K562 (cell line): Measurements from ENCODE around the gene RAB7A. TPM values are rescaled to one million over a fixed set of nuclear protein-coding genes. Genes with fewer than 3 reads are reported as not detected.
A peak's percentile ranks its signal among the peaks of the same experiment; 100 is the strongest.

Experiments
- ATF1 ChIP-seq, 2 experiments: fragments of 450-650 bp in 1 of 2; IDR thresholded peaks; 2 replicates each; pipeline ENCODE4 v1.6.1; 2016; ENCODE audit warnings: missing compliant biosample characterization in 1 of 2, missing genetic modification characterization in 1 of 2
- ATF4 ChIP-seq: fragments of 450-650 bp; formaldehyde crosslinking; IDR thresholded peaks from 2 replicates; pipeline ENCODE4 v1.4.0; 2022; ENCODE audit warnings: mild to moderate bottlenecking, moderate library complexity
- CCNT2 ChIP-seq: IDR thresholded peaks from 2 replicates; pipeline ENCODE4 v1.6.1; 2011; ENCODE audit warnings: borderline replicate concordance, low read depth, mild to moderate bottlenecking, moderate library complexity, mixed read lengths, low read length; ENCODE audit not compliant: insufficient read length; ENCODE audit errors: extremely low read depth
- DNMT1 ChIP-seq: fragments of 450-650 bp; IDR thresholded peaks from 2 replicates; pipeline ENCODE4 v1.6.1; 2016; ENCODE audit warnings: antibody characterized with exemption, mild to moderate bottlenecking
- ID3 ChIP-seq, 2 experiments: fragments of 250-450 bp in 1 of 2; fragments of 450-650 bp in 1 of 2; sonication (Bioruptor Pico) in 1 of 2; IDR thresholded peaks; 2 replicates each; pipeline versions ENCODE4 v1.6.1 to v1.8.0; 2016 to 2021; ENCODE audit warnings: mild to moderate bottlenecking in 2 of 2, moderate library complexity in 2 of 2, missing compliant biosample characterization in 1 of 2, missing genetic modification characterization in 1 of 2
- KLF10 ChIP-seq: fragments of 250-450 bp; sonication (Bioruptor Pico); IDR thresholded peaks from 2 replicates; pipeline ENCODE4 v1.6.1; 2021; ENCODE audit warnings: matching md5 sums
- LARP7 ChIP-seq: fragments of 450-650 bp; IDR thresholded peaks from 2 replicates; pipeline ENCODE4 v1.6.1; 2016
- OTX1 ChIP-seq: fragments of 450-650 bp; formaldehyde crosslinking; IDR thresholded peaks from 2 replicates; pipeline ENCODE4 v1.4.0; 2022; ENCODE audit warnings: mild to moderate bottlenecking
- POLR3A ChIP-seq: IDR thresholded peaks from 2 replicates; pipeline ENCODE4 v1.6.1; 2011; ENCODE audit warnings: borderline replicate concordance, mild to moderate bottlenecking, moderate library complexity; ENCODE audit not compliant: insufficient read length, insufficient read depth; ENCODE audit errors: extremely low read depth
- RFX7 ChIP-seq: fragments of 250-450 bp; sonication (Bioruptor Pico); IDR thresholded peaks from 2 replicates; pipeline ENCODE4 v1.5.1; 2021; ENCODE audit warnings: mild to moderate bottlenecking
- TAL1 ChIP-seq: fragments of 450-650 bp; IDR thresholded peaks from 2 replicates; pipeline ENCODE4 v1.6.1; 2016; ENCODE audit warnings: mild to moderate bottlenecking
- THAP12 ChIP-seq: fragments of 250-450 bp; sonication (Bioruptor Pico); IDR thresholded peaks from 2 replicates; pipeline ENCODE4 v1.9.0; 2021; ENCODE audit warnings: mild to moderate bottlenecking, inconsistent platforms
- ZBTB7A ChIP-seq: IDR thresholded peaks from 2 replicates; pipeline ENCODE4 v1.6.1; 2011; ENCODE audit warnings: low read depth, mild to moderate bottlenecking, low read length, moderate library complexity, borderline replicate concordance; ENCODE audit not compliant: control insufficient read depth
- ZBTB9 ChIP-seq: fragments of 450-650 bp; formaldehyde crosslinking; IDR thresholded peaks from 2 replicates; pipeline ENCODE4 v1.4.0; 2020; ENCODE audit warnings: mild to moderate bottlenecking, moderate library complexity
- ZFP30 ChIP-seq: fragments of 250-450 bp; sonication (Bioruptor Pico); IDR thresholded peaks from 2 replicates; pipeline ENCODE4 v1.8.0; 2022; ENCODE audit warnings: moderate library complexity, mild to moderate bottlenecking, inconsistent platforms, borderline replicate concordance
- ZNF134 ChIP-seq: fragments of 250-450 bp; sonication (Bioruptor Pico); conservative IDR thresholded peaks from 2 replicates; pipeline ENCODE4 v1.4.0; 2020
- ZNF282 ChIP-seq: sonication (generic); formaldehyde crosslinking; IDR thresholded peaks from 2 replicates; pipeline ENCODE4 v1.8.1; 2023; ENCODE audit warnings: missing genetic modification reagents
- ZNF436 ChIP-seq: fragments of 250-450, 450-650 bp; sonication (Bioruptor Pico); formaldehyde crosslinking; IDR thresholded peaks from 2 replicates; pipeline ENCODE4 v1.7.0; 2020; ENCODE audit warnings: mild to moderate bottlenecking
- ZNF589 ChIP-seq: fragments of 200-800 bp; sonication (Bioruptor generic); IDR thresholded peaks from 2 replicates; pipeline ENCODE4 v1.6.1; 2016; ENCODE audit warnings: low read depth, missing genetic modification characterization, missing compliant biosample characterization
- ZZZ3 ChIP-seq: fragments of 450-650 bp; IDR thresholded peaks from 2 replicates; pipeline ENCODE4 v1.6.1; 2016; ENCODE audit warnings: antibody characterized with exemption, mild to moderate bottlenecking, moderate library complexity
- polyA plus RNA-seq, 8 experiments: library from polyadenylated mRNA; depleted of rRNA in 4 of 8; stranded (reverse) in 5 of 8; unstranded in 3 of 8; fragments of >200 nt; fragmentation: Nextera tagmentation in 2 of 8; fragmentation: Illumina TruSeq in 1 of 8; extraction: Ambion mirVana in 2 of 8; extraction: Trizol in 1 of 8; gene quantifications; 2 replicates each; pipeline versions ENCODE4 v1.2.1 to v1.2.3, GENCODE V29; 2011 to 2014; ENCODE audit warnings: inconsistent platforms in 1 of 8, missing spikeins in 1 of 8
- total RNA-seq, 7 experiments: library from RNA; depleted of rRNA in 6 of 7; stranded (reverse); fragments of >200 nt in 6 of 7; fragmentation: Illumina TruSeq in 2 of 7; extraction: Trizol in 2 of 7; gene quantifications; 2 replicates each; pipeline versions ENCODE4 v1.2.1 to v1.2.3, GENCODE V29; 2011 to 2021; ENCODE audit warnings: low replicate concordance in 1 of 7
- TF ChIP-seq, protein P1 (sequence below), 2 experiments: IDR thresholded peaks; 2 replicates each; pipeline ENCODE4 v1.6.1; 2011; ENCODE audit warnings: borderline replicate concordance in 1 of 2, control low read depth in 1 of 2, low read depth in 1 of 2, low read length in 1 of 2, mild to moderate bottlenecking in 1 of 2, mixed read lengths in 1 of 2, moderate library complexity in 1 of 2; ENCODE audit not compliant: insufficient read depth in 1 of 2, insufficient read length in 1 of 2, poor library complexity in 1 of 2, severe bottlenecking in 1 of 2; ENCODE audit errors: extremely low read depth in 1 of 2

The RAB7A gene
- total and polyA plus RNA-seq, 9 of the 15 experiments (the other 6 are each of a cell fraction or from before 2014, with no cell fraction given) = 30.9 to 204 (median 72.8) TPM

- TF ChIP-seq THAP12 (no peak), ZFP30 (CRISPR knock-in tag) (no peak), ZNF282 (no peak), TAL1 (no peak), ZBTB9 (CRISPR knock-in tag) (no peak), KLF10 (CRISPR knock-in tag) (no peak), LARP7 (no peak), ZZZ3 (peak; percentile 50; the same call in 1 of the 2 replicates), CCNT2 (peak; percentile 16), ATF4 (no peak), ATF1 (CRISPR knock-in tag; IDR thresholded peaks at IDR 0.05) (no peak), ATF1 (tag; IDR thresholded peaks at IDR 0.05) (0 out of 2 replicates have a peak, but pooled peaks have one; percentile 23), ZBTB7A (peak; percentile 78; the same call in 1 of the 2 replicates), POLR3A (no peak), ID3 (CRISPR knock-in tag; IDR thresholded peaks at IDR 0.05) (no peak), ID3 (tag; IDR thresholded peaks at IDR 0.05) (no peak; the same call in 1 of the 2 replicates), OTX1 (CRISPR knock-in tag) (no peak), ZNF436 (CRISPR knock-in tag) (no peak), ZNF134 (CRISPR knock-in tag) (no peak), RFX7 (CRISPR knock-in tag) (no peak), DNMT1 (no peak), ZNF589 (CRISPR knock-in tag) (no peak)
- TF ChIP-seq, protein P1, sequence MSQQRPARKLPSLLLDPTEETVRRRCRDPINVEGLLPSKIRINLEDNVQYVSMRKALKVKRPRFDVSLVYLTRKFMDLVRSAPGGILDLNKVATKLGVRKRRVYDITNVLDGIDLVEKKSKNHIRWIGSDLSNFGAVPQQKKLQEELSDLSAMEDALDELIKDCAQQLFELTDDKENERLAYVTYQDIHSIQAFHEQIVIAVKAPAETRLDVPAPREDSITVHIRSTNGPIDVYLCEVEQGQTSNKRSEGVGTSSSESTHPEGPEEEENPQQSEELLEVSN (IDR thresholded peaks at IDR 0.05; ENCODE audit: borderline replicate concordance in 1 of 2, extremely low read depth in 1 of 2, insufficient read depth in 1 of 2, insufficient read length in 1 of 2, low read depth in 1 of 2, low read length in 1 of 2, poor library complexity in 1 of 2, severe bottlenecking in 1 of 2) = peak in 1 of 2 experiments; percentile 55
These were observed 119.9 kb downstream of the RAB7A start (continued) for GRCh38 chr3:128845778-128846485.
